HepG2 (cell line): ENCODE results near the gene SAC3D1. TPM values are rescaled to one million over a fixed set of nuclear protein-coding genes. Genes with fewer than 3 reads are reported as not detected.

Experiments
- IKZF4 ChIP-seq: sonication (generic); formaldehyde crosslinking; IDR thresholded peaks from 2 replicates; pipeline ENCODE4 v1.5.1; 2020; ENCODE audit warnings: borderline replicate concordance, mild to moderate bottlenecking, low read depth, missing genetic modification reagents; ENCODE audit errors: not compliant biosample characterization
- ISX ChIP-seq: sonication (generic); formaldehyde crosslinking; conservative IDR thresholded peaks from 2 replicates; pipeline ENCODE4 v1.5.0; 2020; ENCODE audit warnings: missing genetic modification reagents
- KLF15 ChIP-seq: sonication (generic); formaldehyde crosslinking; IDR thresholded peaks from 2 replicates; pipeline ENCODE4 v1.8.1; 2023; ENCODE audit warnings: borderline replicate concordance, mild to moderate bottlenecking, inconsistent platforms, missing genetic modification reagents, mixed read lengths
- NR1H2 ChIP-seq: sonication (generic); formaldehyde crosslinking; IDR thresholded peaks from 2 replicates; pipeline ENCODE4 v1.8.1; 2022; ENCODE audit warnings: low read depth, missing genetic modification reagents, borderline replicate concordance
- ONECUT2 ChIP-seq: sonication (generic); formaldehyde crosslinking; IDR thresholded peaks from 2 replicates; pipeline ENCODE4 v1.4.0; 2020; ENCODE audit warnings: missing genetic modification reagents
- RORA ChIP-seq: sonication (generic); formaldehyde crosslinking; IDR thresholded peaks from 2 replicates; pipeline ENCODE4 v1.5.0; 2020; ENCODE audit warnings: mild to moderate bottlenecking, missing genetic modification reagents, moderate library complexity
- SALL1 ChIP-seq: sonication (generic); formaldehyde crosslinking; IDR thresholded peaks from 2 replicates; pipeline ENCODE4 v1.8.0; 2022; ENCODE audit warnings: mild to moderate bottlenecking, missing genetic modification reagents
- SMARCE1 ChIP-seq: fragments of 450-650 bp; IDR thresholded peaks from 2 replicates; pipeline ENCODE4 v1.6.1; 2017; ENCODE audit warnings: borderline replicate concordance
- TEAD3 ChIP-seq: optimal IDR thresholded peaks from 2 replicates; pipeline ENCODE3; 2016; ENCODE audit warnings: borderline replicate concordance
- ZBTB42 ChIP-seq: sonication (generic); formaldehyde crosslinking; IDR thresholded peaks from 2 replicates; pipeline ENCODE4 v1.5.0; 2020; ENCODE audit warnings: mild to moderate bottlenecking, missing genetic modification reagents
- ZMYM2 ChIP-seq: sonication (generic); formaldehyde crosslinking; IDR thresholded peaks from 2 replicates; pipeline ENCODE4 v1.8.0; 2022; ENCODE audit warnings: mild to moderate bottlenecking, missing genetic modification reagents
- ZNF10 ChIP-seq: sonication (generic); formaldehyde crosslinking; IDR thresholded peaks from 2 replicates; pipeline ENCODE4 v1.4.0; 2020; ENCODE audit warnings: mild to moderate bottlenecking, low read depth, missing genetic modification reagents, borderline replicate concordance
- ZNF660 ChIP-seq: sonication (generic); formaldehyde crosslinking; IDR thresholded peaks from 2 replicates; pipeline ENCODE4 v1.5.1; 2020; ENCODE audit warnings: mild to moderate bottlenecking, low read depth, missing genetic modification reagents, borderline replicate concordance
- ZNF713 ChIP-seq: sonication (generic); formaldehyde crosslinking; IDR thresholded peaks from 2 replicates; pipeline ENCODE4 v1.4.0; 2020; ENCODE audit warnings: mild to moderate bottlenecking, missing genetic modification reagents
- ZNF720 ChIP-seq: sonication (generic); formaldehyde crosslinking; IDR thresholded peaks from 2 replicates; pipeline ENCODE4 v1.4.0; 2020; ENCODE audit warnings: missing genetic modification reagents
- polyA plus RNA-seq, 8 experiments: library from polyadenylated mRNA; depleted of rRNA in 3 of 8; stranded (reverse) in 7 of 8; unstranded in 1 of 8; fragments of >200 nt; fragmentation: Illumina TruSeq in 4 of 8; extraction: Trizol in 4 of 8; gene quantifications; 2 replicates each; pipeline versions ENCODE4 v1.2.1 to v1.2.3, GENCODE V29; 2011 to 2016; ENCODE audit warnings: low read depth in 4 of 8, missing spikeins in 1 of 8, mixed read lengths in 1 of 8; ENCODE audit not compliant: insufficient read depth in 1 of 8
- total RNA-seq, 5 experiments: library from RNA; depleted of rRNA; stranded (reverse); fragments of >200 nt; fragmentation: Illumina TruSeq; extraction: Trizol; gene quantifications; 2 replicates each; pipeline ENCODE4 v1.2.3, GENCODE V29; 2016; ENCODE audit warnings: low read depth in 1 of 5
- TF ChIP-seq, protein P1 (sequence below), 2 experiments: IDR thresholded peaks; 2 replicates each; pipeline ENCODE4 v1.6.1; 2011 to 2012; ENCODE audit warnings: low read length in 2 of 2, borderline replicate concordance in 1 of 2, low read depth in 1 of 2, mild to moderate bottlenecking in 1 of 2, moderate library complexity in 1 of 2
- TF ChIP-seq, protein P2 (sequence below): sonication (generic); formaldehyde crosslinking; IDR thresholded peaks from 2 replicates; pipeline ENCODE4 v1.5.1; 2020; ENCODE audit warnings: missing genetic modification reagents, mild to moderate bottlenecking, borderline replicate concordance
- TF ChIP-seq, protein P3 (sequence below): sonication (generic); formaldehyde crosslinking; IDR thresholded peaks from 2 replicates; pipeline ENCODE4 v1.4.0; 2020; ENCODE audit warnings: missing genetic modification reagents

The SAC3D1 gene
- total and polyA plus RNA-seq, 2 of the 13 experiments (the other 11 are each of a cell fraction or from before 2014, with no cell fraction given): 7.4 to 36.3 TPM

DNA sequence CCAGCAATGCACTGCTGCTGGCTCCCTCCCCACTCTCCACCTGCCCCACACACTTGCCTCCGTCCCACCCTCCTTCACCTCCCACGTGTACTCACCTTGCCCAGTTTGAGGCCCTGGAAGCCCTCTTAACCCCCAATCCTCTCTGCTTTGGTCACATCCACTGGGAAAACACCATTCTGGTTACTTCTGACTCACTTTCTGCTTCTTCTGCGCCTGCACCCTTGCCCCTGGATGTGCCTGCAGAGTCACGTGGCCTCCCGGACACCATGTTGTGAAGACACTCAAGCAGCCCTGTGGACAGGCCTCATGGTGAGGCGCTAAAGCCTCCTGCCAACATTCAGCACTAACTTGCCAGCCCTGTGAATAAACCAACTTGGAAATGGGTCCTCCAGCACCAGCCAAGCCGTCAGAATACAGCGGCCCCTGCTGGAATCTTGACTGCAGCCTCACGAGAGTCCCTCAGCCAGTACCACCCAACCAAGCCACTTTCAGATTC is 20.0 kb downstream of the SAC3D1 start (continued):
- TF ChIP-seq, protein P1, sequence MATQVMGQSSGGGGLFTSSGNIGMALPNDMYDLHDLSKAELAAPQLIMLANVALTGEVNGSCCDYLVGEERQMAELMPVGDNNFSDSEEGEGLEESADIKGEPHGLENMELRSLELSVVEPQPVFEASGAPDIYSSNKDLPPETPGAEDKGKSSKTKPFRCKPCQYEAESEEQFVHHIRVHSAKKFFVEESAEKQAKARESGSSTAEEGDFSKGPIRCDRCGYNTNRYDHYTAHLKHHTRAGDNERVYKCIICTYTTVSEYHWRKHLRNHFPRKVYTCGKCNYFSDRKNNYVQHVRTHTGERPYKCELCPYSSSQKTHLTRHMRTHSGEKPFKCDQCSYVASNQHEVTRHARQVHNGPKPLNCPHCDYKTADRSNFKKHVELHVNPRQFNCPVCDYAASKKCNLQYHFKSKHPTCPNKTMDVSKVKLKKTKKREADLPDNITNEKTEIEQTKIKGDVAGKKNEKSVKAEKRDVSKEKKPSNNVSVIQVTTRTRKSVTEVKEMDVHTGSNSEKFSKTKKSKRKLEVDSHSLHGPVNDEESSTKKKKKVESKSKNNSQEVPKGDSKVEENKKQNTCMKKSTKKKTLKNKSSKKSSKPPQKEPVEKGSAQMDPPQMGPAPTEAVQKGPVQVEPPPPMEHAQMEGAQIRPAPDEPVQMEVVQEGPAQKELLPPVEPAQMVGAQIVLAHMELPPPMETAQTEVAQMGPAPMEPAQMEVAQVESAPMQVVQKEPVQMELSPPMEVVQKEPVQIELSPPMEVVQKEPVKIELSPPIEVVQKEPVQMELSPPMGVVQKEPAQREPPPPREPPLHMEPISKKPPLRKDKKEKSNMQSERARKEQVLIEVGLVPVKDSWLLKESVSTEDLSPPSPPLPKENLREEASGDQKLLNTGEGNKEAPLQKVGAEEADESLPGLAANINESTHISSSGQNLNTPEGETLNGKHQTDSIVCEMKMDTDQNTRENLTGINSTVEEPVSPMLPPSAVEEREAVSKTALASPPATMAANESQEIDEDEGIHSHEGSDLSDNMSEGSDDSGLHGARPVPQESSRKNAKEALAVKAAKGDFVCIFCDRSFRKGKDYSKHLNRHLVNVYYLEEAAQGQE (IDR thresholded peaks at IDR 0.05; ENCODE audit: borderline replicate concordance in 1 of 2, low read depth in 1 of 2, low read length in 2 of 2): no peak
- TF ChIP-seq ZNF660 (CRISPR knock-in tag): no peak
- TF ChIP-seq, protein P2, sequence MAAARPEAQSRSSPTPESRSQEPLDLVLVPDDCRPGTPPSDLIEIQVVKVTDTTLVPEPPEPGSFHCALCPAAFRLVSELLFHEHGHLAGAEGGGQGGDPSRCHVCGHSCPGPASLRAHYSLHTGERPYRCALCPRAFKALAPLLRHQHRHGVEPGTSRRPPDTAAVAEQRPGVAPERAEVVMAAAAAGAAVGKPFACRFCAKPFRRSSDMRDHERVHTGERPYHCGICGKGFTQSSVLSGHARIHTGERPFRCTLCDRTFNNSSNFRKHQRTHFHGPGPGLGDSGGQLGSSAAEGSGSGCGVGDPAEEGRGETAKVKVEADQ (CRISPR knock-in tag): no peak
- TF ChIP-seq ISX (CRISPR knock-in tag): no peak
- no peak for TF ChIP-seq TEAD3 (CRISPR knock-in tag)
- TF ChIP-seq, protein P3, sequence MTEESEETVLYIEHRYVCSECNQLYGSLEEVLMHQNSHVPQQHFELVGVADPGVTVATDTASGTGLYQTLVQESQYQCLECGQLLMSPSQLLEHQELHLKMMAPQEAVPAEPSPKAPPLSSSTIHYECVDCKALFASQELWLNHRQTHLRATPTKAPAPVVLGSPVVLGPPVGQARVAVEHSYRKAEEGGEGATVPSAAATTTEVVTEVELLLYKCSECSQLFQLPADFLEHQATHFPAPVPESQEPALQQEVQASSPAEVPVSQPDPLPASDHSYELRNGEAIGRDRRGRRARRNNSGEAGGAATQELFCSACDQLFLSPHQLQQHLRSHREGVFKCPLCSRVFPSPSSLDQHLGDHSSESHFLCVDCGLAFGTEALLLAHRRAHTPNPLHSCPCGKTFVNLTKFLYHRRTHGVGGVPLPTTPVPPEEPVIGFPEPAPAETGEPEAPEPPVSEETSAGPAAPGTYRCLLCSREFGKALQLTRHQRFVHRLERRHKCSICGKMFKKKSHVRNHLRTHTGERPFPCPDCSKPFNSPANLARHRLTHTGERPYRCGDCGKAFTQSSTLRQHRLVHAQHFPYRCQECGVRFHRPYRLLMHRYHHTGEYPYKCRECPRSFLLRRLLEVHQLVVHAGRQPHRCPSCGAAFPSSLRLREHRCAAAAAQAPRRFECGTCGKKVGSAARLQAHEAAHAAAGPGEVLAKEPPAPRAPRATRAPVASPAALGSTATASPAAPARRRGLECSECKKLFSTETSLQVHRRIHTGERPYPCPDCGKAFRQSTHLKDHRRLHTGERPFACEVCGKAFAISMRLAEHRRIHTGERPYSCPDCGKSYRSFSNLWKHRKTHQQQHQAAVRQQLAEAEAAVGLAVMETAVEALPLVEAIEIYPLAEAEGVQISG (CRISPR knock-in tag): peak; percentile 25; the same call in 1 of the 2 replicates
- no peak for TF ChIP-seq ONECUT2 (CRISPR knock-in tag)
- no peak for TF ChIP-seq ZBTB42
- TF ChIP-seq SMARCE1: no peak
- no peak for TF ChIP-seq NR1H2 (CRISPR knock-in tag)
- TF ChIP-seq ZNF10: no peak
- TF ChIP-seq ZMYM2 (CRISPR knock-in tag): no peak
- no peak for TF ChIP-seq ZNF713
- TF ChIP-seq IKZF4 (CRISPR knock-in tag): no peak
- 0 out of 2 replicates have a peak, but pooled peaks have one; percentile 21 for TF ChIP-seq SALL1 (CRISPR knock-in tag)
- TF ChIP-seq RORA (CRISPR knock-in tag): no peak
- TF ChIP-seq KLF15 (CRISPR knock-in tag): no peak
- no peak for TF ChIP-seq ZNF720 (CRISPR knock-in tag)
